Stimulated activated CD8-positive, alpha-beta memory T cell treated with anti-CD3 and anti-CD28 coated beads, Interleukin-4, amount 100 ng/mL, for 48 hours (primary cell): ENCODE data around the gene SGPL1.
"Not testable (repeated sequence)": the region's sequence is repeated elsewhere in the genome, so short reads cannot be mapped to it uniquely, and the experiment has no call there.

Experiments
- DNase-seq: peaks from one replicate; pipeline ENCODE4 v3.0.0-alpha.2; 2020

The SGPL1 gene

DNA sequence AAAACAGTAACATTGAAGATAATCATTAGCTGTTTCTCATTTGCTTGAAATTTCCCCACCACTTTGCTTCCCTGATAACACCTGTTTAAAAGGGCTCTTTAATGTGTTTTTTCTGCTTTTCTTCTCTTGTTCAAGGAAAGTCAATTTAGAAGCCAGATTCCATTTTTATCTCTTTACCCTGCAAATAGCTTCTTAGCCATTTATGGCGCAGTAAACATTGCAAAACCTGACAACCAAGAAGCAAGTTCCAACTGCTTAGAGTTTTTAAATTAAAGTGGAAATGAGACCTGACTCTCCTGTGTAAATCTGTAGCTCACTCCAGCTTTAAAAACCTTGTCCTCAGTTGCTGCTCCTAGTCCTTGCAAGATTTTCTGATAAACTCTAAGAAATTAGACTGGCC, 30.1 kb downstream of the SGPL1 start:
- no peak for DNase-seq

DNA sequence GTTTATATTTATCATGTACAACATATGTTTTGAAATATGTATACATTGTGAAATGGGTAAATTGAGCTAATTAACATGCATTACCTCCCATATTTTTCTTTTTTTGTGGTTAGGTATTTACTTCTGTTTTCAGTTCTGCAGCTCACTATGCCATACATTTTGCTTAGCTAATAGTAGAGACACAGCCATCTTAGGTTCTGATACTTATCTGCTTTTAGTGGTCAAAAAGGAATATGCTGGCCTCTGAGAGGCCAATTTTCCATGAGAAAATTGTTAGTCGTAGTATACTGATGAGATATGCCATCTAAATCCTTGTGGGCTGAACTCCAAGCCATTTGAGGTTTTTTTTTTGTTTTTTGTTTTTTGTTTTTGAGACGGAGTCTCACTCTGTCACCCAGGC, 31.0 kb downstream of the SGPL1 start:
- no peak for DNase-seq

DNA sequence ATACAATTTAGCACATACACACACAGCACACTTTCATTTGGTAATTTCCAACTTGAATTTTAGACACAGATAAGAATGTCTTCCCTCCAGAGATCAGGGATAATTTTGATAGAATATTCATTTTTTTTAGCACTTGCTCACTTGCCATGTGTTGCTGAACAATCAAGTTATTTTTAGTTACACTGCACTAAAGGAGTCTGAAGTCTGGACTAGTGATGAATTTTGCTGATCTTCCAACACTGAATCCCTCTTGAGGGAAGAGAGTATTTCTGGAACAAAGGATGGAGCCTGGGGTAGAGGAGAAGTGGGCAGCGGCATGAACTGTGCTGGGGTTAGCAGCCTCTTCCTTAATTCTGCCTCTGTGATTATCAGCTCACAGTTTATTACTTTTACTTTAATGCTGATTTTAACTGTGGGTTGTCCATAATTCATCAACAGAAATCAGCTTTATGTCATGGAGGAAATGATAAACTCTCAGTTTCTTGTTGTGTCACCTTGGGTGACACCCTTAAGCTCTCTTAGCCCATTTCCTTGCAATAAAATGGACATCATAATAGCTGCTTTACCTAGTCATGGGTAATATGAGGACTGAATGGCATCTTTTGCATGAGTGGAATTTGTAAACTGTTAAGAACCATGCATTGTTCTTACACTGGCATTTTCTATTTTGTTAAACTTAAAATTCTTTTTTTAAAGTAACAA, 32.1 kb downstream of the SGPL1 start:
- no peak for DNase-seq

DNA sequence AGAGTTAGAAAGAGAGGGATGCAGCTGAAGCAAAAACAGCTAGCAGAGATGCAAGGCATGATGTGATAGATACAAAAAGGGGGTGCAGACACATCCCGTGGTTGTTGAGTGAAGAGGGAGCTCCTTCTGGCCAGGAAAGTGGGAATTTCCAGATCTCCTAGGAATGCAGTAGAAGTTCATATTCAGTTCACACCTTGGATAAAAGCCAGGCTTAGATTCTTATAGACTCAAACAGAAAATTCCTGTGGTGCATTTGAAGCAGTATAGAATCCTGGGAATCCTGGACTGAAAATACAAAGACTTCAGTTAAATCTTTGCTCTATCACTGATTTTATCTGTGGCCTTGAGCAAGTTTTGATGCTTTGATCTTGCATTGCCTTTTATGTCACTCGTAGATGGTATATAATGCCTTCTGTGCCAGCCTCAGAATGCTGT, 33.9 kb downstream of the SGPL1 start:
- no peak for DNase-seq

DNA sequence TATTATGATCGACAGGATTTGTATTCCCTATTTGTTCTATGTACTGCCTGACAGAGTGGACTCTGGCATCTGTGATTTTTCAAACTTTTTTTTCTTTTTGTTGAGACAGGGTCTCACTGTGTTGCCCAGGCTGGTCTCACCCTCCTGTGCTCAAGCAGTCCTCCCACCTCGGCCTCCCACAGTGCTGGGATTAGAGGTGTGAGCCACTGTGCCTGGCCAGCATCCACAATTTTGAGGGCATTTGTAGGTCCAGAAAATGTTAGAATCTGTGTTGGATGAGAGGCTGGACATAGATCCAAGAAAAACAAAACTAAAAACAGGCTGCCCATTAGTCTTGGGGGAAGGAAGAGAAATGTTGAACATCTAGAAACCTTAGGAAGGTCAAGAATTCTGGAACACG, 34.3 kb downstream of the SGPL1 start:
- DNase-seq: no peak

DNA sequence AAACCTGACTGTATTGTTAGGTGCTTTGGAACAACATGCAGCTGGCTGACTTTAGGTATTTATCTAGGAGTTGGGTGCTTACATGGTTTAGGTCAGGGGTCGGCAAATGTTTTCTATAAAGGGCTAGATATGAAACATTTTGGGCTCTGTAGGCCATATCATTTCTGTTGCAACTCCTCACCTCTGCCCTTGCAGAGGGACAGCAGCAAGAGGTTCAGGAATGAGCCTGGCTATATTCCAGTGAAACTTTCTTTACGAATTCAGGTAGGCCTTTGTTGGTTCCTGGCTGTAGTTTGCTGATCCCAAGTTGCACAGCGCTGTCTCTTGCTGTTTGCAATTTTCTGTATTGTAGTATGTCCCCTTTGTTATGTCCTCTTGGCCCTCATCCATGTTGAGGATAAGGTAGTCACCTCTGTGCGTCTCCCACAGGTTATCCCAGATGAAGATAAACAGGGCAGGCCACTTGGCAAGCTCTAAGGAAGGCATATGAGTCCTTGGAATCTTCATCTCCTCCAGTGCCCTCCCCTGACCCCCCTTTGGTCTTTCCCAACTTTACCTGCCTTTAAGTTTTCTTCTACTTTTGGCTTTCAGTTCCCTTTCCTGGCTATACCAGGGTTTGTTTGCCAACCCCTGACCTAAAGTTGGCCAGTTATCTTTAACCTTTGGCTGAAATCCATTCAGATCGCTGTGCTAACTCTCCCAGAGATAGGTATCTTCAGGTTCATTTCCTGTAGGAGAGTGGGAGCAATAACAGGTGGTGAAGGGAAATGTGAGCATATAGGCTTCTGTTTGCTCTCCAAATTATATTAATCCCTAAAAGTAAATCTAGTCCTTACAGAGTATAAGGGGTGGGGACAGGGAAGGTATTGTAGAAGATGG, 36.1 kb downstream of the SGPL1 start:
- DNase-seq: no peak

DNA sequence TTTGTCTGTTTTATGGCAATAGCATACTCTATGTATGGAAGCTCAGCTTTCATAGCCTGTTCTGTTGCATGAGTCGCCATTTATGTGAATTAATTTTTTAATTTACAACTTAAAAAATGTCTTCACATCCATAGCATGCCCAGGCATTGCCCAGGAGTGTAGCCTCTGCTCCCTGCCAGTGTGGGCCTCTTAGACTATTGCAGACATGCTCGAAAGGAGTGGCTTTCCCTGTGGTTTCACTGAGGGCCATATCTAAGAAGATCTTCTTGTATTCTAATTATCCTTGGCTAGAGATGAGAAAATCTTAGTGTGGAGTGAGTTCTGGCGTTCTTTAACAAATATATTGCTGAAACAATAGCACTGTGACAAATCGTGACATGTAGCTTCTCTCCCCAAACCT, 37.3 kb downstream of the SGPL1 start:
- no peak for DNase-seq

DNA sequence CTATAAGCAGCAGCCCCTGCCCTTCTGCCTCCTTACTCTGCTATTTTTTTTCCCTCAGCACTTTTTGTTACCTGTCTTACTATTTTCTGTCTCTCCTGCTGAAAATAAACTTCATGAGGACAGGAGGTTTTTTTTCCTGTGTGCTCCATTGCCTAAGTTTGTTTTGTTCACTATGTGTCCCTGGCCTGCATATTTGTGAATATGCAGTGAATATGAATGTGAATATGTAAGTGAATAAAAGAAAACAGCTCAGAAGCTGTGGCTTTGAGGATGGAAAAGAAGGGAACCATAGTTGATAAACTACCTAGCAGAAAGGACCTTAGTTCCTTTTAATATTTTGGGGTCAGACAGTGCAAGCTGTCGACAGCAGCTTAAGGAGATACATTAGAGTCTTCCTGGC, 37.7 kb downstream of the SGPL1 start:
- no peak for DNase-seq

DNA sequence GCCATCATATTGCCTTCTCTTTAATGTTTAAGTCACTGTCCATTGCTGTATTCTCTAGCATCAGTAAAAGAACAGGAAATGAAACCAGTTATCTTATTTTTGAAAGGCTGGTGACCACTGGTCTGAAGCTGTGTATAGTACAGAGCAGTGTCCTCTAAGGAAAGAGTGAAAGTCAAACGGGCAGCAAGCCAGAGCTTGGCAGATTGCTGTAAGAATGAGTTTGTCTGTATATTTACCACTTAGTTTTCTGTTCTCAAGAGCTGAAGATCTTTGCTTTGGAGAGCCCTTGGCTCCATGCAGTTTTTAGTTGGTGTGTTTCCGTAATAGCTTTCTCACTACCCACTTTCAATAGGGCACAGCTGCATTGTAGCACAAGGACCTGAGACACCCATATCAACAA, 40.7 kb downstream of the SGPL1 start:
- DNase-seq: no peak

DNA sequence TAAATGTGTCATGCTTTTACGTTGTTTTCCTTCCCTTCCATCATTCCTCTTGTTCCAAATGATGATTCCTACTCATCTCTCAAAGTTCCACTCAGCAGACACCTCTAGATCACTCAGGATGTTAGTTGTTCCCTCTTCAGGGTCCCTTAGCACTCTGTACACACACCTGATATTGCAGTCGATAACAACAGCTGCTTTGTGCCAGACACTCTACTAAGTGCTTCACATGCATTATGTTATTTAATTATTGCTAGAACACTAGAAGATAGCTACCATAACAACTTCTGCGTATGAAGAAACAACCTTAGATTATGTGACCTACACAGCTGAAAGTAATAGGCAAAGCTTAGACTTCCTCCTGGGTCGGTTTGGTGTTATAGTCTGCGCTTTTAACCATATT, 43.0 kb downstream of the SGPL1 start:
- no peak for DNase-seq

DNA sequence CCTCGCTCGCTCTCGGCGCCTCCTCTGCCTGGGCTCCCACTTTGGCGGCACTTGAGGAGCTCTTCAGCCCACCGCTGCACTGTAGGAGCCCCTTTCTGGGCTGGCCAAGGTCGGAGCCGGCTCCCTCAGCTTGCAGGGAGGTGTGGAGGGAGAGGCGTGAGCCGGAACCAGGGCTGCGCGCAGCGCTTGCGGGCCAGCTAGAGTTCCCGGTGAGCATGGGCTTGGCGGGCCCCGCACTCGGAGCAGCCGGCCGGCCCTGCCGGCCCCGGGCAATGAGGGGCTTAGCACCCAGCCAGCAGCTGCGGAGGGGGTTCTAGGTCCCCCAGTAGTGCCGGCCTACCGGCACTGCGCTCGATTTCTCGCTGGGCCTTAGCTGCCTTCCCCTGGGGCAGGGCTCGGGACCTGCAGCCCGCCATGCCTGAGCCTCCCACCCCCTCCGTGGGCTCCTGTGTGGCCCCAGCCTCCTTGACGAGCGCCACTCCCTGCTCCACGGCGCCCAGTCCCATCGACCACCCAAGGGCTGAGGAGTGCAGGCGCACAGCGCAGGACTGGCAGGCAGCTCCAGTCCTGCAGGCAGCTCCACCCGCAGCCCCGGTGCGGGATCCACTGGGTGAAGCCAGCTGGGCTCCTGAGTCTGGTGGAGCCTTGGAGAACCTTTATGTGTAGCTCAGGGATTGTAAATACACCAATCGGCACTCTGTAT, 45.9 kb downstream of the SGPL1 start:
- not testable (repeated sequence) for DNase-seq

DNA sequence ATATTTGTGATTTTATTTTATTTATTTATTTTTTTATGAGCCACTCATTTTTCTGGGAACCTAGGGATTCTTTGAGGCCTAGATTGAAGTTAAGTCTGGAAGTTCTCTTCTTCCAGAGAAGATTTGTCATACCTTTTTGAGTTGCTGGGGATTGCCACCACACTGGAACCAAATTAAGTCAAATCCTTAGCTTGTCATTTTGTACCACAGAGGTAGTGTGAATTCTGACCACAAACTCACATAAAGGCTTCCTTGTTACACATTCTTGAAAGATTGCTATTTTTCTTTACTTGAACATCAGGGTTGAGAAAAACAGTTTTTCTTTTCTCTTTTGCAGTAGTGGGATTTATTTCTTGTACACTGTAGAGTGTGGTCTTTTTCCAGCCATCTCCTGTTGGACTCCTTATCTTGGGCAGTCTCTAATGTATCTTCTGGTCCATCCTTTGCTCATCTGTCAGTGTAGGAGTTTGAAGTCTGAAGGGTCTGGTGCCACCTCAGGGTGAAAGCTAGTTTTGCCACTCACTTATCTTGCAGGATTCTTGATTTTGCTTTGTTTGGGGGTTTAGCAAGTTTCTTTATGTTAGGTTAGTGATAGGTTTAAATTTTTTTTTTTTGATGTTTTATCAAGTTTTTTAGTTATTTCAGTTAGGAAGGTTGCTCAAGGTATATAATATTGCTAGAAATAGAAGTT, 47.9 kb downstream of the SGPL1 start:
- no peak for DNase-seq

DNA sequence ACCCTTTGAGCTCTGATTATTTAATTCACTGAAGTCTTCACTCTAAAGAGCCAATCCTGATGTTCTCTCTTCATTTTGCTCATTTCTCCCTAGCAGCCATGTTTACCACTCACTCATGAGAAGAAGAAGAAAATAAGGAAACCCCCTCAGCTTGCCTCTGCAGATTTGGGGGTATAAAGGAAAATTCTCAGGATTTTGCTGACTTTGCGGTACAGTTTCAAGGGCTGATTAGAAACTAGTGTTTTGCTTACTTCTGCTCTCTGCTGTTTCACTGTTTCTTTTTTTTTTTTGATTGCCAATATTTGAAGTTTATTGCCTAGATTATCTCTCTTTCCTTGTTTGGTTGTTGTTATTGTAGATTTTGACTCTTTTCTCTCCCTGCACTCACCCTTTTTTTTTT, 49.2 kb downstream of the SGPL1 start:
- no peak for DNase-seq

DNA sequence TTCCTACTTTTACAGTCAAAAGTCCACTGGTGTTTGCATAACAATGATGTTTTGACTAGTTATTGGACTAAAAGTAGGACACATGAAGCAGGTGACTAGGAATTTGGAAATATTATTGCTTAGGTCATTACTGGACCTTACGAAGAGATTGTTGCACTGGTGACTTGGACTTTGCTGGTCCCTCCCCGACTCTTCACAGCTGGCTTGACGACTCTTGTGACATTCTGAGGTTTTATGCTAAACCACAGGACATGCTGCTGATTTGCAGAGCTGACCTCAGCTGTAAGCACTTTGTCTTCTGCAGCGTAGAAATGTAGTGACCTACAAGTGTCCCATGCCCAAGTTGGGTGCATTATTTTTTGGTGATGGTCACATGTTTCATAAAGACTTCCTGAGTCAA, 50.7 kb downstream of the SGPL1 start:
- DNase-seq: no peak

DNA sequence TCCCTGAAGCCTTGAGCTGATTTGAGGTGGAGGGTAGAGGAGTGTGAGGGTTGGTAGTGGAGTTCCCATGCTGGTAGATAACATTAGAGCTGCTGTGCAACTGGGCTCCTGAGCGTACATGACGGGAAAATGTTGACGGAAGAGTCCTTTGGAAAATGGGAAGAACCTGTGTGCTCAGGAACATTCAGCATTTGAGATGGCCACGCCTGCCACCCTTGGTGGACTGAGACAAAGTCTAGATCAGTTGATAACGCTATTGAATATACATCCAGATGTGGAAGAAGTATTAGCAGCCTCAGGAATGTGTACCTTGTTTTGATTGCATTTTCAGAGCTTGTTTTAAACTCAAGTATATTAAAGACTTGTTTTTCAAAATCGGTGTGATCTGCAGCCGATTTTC, 56.5 kb downstream of the SGPL1 start:
- DNase-seq: no peak

DNA sequence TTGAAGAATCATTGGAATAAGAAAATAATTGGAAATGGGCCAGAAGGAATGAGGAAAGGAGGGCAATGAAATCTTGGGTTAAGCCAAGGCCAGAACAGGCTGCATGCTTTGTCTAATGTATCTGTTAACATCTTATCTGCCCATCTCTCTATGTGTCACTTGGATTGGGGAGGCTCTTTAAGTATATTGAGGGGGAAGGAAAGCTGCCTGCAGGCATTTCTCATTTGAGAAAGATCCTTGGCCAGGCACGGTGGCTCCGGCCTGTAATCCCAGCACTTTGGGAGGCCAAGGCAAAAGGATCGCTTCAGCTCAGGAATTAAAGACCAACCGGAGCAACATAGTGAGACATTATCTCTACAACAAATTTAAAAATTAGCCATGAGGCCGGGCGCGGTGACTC, 58.3 kb downstream of the SGPL1 start:
- DNase-seq: no peak

DNA sequence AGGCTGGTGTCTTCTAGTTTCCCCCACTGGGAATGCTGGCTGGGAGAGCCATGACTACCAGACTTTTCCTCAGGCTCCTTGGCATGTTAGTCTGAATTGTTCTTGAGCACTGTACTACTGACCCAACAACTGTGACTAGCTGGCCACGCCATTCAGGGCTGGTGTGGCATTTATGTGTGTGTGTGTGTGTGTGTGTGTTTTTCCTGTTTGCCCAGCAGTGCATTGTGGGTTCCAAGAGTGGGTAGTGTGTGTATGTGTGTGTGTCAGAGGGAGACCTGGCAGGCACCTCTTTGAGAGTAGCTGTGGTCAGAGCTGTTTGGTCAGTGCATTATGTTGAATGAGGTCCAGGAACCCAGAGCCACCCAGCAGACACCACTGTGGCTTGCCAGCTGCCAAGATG, 63.5 kb downstream of the SGPL1 start:
- no peak for DNase-seq

DNA sequence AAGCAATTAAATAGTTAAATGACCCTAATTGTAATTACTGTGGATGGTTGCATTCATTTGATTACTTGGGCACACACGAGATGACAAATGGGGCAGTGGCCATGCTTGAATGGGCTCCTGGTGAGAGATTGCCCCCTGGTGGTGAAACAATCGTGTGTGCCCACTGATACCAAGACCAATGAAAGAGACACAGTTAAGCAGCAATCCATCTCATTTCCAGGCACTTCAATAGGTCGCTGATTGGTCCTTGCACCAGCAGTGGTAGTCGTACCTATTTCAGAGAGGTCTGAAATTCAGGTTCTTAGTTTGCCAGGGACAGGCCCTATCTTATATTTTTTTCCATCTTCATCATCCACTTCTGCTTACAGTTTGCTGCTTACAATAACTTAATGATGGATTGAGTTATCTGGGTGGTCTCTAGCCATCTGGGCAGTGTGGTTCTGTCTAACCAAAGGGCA, 64.4 kb downstream of the SGPL1 start:
- peak; percentile 80 for DNase-seq

DNA sequence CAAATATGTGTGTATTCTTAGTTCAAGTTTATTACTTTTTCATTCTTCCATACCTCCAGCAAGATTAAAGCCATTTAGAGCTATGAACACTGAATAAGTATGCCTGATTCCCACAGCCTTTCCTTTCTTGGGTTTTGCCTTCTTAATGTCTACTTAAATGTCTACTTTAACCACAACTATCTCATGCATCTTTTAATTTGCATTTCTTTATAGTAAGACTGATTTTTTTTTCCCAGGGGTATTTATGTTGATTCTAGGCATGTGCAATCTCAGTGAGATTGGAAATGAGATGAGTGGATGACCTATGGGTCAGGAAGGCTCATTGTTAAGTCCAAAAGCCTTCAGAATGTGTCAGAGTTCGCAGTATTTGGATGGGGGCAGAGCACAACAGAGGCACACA, 69.0 kb downstream of the SGPL1 start:
- DNase-seq: no peak

DNA sequence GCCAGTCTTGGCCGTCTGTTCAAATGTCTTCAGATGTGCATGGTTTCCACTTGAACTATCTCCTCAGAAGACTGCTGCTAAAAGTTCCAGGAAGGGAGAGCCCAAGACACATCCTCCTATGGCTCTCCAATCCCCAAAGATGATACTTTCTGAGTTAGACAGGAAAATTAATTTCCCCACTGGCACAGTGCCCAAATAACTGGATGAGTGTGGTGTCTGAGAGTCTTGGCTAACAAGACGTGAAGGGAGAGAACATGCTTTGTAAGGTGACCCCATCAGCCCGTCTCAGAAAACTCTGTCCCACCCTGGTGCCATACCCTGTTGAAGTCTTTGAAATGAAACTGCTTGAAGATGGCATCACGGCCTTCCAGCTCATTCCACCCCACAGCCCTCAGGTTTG, 69.7 kb downstream of the SGPL1 start:
- DNase-seq: no peak

DNA sequence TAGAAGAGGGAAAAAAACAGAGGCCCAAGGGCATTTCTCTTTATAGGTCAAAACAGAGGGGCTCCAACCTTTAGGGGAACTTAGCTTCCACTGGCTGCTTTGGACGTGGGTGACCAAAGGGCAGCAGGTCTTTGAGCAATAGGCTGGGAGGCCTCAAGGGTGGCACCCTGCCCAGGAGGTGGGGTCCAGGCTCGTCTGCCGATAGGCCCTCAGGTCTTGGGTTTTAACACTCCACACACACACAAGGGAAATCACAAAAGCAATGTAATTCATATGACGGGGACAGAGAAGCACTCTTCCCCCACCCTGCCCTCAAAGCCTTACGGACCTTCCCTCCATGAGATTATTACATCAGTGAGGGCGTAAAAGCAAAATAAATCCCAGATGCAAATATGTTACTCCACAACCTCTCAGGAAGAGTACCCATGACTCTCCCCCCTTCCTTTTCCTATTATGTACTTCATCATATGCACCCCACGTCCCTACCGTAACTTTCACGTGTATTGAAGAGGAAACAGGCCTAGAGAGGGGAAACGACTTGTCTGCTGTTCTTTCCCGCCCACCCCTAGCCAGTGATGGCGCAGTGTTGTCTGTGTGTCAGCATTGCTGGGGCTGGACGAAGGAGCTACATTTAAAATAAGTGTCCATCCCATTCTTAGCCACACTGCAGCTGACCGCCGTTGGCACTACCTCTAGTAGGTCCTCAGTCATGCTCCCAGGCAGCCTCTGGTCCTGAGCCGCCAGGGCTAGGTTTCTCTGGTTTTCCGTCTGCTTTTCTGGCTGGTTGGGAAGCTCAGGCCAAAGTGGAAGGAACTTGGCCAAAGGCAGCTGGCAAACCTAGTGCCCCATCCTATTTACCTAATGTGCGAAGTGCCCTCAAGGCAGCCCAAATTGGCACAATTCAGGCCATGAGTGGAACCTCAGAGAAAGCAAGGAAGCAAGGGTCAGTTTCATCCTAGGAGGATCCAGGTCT, 70.5 kb downstream of the SGPL1 start:
- DNase-seq: no peak
